ENCODE results near the gene ITPR3.

GRCh38 chr6:33744895-33745546, 123.9 kb downstream of the ITPR3 start:
- no peak for TF ChIP-seq CTCF (IDR thresholded peaks at IDR 0.05; ENCODE audit: low read depth, low read length, missing input control)
- no peak for TF ChIP-seq MAX (IDR thresholded peaks at IDR 0.05)
- TF ChIP-seq REST (IDR thresholded peaks at IDR 0.05), result no peak
- TF ChIP-seq RAD21 (IDR thresholded peaks at IDR 0.05), result no peak
- TF ChIP-seq, protein P1, sequence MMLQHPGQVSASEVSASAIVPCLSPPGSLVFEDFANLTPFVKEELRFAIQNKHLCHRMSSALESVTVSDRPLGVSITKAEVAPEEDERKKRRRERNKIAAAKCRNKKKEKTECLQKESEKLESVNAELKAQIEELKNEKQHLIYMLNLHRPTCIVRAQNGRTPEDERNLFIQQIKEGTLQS (IDR thresholded peaks at IDR 0.05), result no peak
- TF ChIP-seq TAF1 (conservative IDR thresholded peaks at IDR 0.05), result no peak
- TF ChIP-seq, protein P2, sequence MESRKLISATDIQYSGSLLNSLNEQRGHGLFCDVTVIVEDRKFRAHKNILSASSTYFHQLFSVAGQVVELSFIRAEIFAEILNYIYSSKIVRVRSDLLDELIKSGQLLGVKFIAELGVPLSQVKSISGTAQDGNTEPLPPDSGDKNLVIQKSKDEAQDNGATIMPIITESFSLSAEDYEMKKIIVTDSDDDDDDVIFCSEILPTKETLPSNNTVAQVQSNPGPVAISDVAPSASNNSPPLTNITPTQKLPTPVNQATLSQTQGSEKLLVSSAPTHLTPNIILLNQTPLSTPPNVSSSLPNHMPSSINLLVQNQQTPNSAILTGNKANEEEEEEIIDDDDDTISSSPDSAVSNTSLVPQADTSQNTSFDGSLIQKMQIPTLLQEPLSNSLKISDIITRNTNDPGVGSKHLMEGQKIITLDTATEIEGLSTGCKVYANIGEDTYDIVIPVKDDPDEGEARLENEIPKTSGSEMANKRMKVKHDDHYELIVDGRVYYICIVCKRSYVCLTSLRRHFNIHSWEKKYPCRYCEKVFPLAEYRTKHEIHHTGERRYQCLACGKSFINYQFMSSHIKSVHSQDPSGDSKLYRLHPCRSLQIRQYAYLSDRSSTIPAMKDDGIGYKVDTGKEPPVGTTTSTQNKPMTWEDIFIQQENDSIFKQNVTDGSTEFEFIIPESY (IDR thresholded peaks at IDR 0.05), result no peak
- TF ChIP-seq SP1 (IDR thresholded peaks at IDR 0.05), result no peak
- TF ChIP-seq NR2F2 (IDR thresholded peaks at IDR 0.05), result no peak
- no peak for TF ChIP-seq FOXA1 (IDR thresholded peaks at IDR 0.05)
